Muscle of back (tissue), 13 donors: ENCODE results near the gene DKC1. TPM values are rescaled to one million over a fixed set of nuclear protein-coding genes. Genes with fewer than 3 reads are reported as not detected.

ENCODE experiments used
- DNase-seq, 3 donors: peaks; one replicate each; pipeline versions ENCODE4 v3.0.0 to v3.0.0-alpha.2; 2013
- long read RNA-seq, 9 donors: transcript quantifications; one replicate each; lab custom pipeline, GENCODE V29; 2026
- polyA plus RNA-seq, 10 donors: library from polyadenylated mRNA; unstranded; fragments of 120-200 nt; gene quantifications; one replicate each; pipeline ENCODE4 v1.2.1, GENCODE V29; 2013; ENCODE audit not compliant: insufficient read length in 10 of 10

The DKC1 gene
- polyA plus RNA-seq = 10 to 100 TPM; 29.8 to 46.1 (median 38.4) TPM
- long read RNA-seq, donor 1, transcript DKC1-201 (15 exons, 2,577 nt) = major isoform, 5 of 7 reads
- long read RNA-seq, donor 1, partial matches to known transcripts = 0 of 7 reads
- long read RNA-seq, donor 1, other reads (novel, unspliced or antisense) = 0 of 7 reads
- long read RNA-seq, donor 2, partial matches to known transcripts = 12 of 13 reads
- long read RNA-seq, donor 2, other reads (novel, unspliced or antisense) = 0 of 13 reads
- long read RNA-seq, donor 3 = 0 reads
- long read RNA-seq, donor 4, partial matches to known transcripts = 12 of 12 reads
- long read RNA-seq, donor 4, other reads (novel, unspliced or antisense) = 0 of 12 reads
- long read RNA-seq, donor 5, partial matches to known transcripts = 17 of 23 reads
- long read RNA-seq, donor 5, other reads (novel, unspliced or antisense) = 0 of 23 reads
- long read RNA-seq, donor 6, transcript DKC1-201 (15 exons, 2,577 nt) = major isoform, 10 of 20 reads
- long read RNA-seq, donor 6, partial matches to known transcripts = 8 of 20 reads
- long read RNA-seq, donor 6, other reads (novel, unspliced or antisense) = 0 of 20 reads
- long read RNA-seq, donor 7, transcript DKC1-201 (15 exons, 2,577 nt) = major isoform, 5 of 6 reads
- long read RNA-seq, donor 7, partial matches to known transcripts = 0 of 6 reads
- long read RNA-seq, donor 7, other reads (novel, unspliced or antisense) = 0 of 6 reads
- long read RNA-seq, donor 8, partial matches to known transcripts = 0 of 4 reads
- long read RNA-seq, donor 8, other reads (novel, unspliced or antisense) = 0 of 4 reads
- long read RNA-seq, donor 9 = 0 reads

DNA sequence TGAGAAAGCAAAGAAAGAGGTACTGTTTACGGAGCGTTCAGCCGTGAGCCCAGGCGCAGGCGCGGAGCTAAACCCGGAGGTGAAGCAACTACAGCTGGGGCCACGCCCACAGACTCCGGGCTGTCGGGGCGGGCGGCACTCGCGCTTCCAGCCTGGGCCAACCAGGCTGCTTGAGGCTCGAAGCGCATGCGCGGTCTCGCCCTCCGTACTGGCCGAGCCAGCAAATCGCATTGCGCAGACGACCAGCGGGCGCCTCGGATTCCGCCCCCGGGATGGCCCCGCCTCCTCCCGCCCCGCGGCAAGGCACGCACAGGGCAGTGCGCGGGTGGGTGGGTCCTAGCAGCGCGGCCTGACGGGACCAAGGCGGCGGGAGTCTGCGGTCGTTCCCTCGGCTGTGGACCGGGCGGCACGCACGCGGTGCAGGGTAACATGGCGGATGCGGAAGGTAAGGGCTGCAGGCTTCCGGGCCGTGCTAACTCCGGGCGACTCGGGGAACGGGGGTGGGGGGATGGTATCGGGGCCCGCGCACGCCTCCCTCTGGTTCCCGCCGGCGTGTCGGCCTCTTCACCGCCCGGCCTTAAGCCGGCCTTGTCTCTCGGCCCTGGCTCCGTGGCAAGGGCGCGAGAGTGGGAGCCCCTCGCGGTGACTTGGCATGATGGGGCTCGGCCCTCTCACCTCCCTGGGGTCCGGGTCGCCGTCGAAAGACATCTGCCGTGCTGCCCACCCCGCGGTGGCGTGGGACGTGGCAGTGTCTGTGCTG is at the start of gene DKC1:
TSS of gene DKC1 (plus strand) at position 328 of the 760 bp plus-strand sequence. CDS start at position 430, 102 bp downstream.
- DNase-seq = peak; percentile 94 to 98 (median 94)

DNA sequence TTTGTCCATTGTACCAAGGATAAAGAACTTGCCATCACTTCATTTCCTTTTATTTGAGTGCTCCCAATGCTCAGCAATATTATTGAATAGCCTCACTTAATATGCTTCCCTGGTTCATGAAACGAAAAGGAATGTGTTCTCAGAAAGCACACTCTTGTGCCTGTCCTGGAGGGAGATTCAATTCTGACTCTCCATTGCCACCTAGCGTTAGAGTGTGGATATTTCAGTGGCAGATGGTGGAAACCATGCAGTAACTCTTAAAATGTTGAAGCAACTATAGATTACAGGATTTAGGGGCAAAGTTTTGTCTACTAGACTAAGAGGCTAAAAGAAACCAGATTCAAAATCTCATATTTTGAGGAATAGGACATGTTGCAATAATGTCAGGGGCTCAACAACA is 47.7 kb upstream of the DKC1 start:
- DNase-seq = peak in 2 of 3 donors; percentile 73 to 77

DNA sequence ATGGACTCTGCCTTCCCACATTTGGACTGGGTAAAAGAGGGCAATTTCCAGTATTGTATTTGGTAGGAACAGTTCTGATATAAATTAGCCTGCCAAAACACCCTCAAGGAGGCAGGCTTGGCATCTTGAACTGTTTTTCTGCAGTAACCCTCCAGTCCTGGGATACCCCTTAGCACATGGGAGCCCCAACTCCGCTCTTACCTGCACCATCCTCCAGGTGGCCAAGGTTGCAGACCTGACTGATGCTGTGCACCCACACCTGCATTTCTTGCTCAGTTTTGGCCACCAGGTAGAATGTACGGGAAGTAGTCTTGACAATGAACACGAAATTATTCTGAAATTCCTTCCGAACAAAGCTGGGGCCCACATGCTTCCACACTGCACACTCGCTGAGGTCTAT is 46.8 kb upstream of the DKC1 start:
- no peak for DNase-seq

DNA sequence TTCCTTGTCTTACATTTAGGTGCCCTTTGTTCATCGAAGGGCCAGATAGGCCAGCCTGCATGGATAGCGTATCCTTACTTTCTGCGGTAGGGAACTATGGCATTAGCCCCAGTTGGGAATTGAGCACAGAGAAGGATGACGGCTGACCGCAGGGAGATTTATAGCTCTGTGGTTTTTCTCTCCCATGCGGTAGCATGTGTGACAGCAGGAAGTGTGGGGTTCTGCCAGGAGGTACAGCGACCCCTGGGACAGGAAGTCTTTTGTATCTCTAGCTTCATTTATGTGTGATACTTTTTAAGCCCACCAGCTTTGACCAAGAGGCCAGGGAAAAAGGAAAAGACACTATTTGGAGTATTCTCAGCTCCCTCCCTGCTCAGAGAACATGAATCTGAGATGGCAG is 44.8 kb upstream of the DKC1 start:
- DNase-seq = peak in 1 of 3 donors; percentile 35

DNA sequence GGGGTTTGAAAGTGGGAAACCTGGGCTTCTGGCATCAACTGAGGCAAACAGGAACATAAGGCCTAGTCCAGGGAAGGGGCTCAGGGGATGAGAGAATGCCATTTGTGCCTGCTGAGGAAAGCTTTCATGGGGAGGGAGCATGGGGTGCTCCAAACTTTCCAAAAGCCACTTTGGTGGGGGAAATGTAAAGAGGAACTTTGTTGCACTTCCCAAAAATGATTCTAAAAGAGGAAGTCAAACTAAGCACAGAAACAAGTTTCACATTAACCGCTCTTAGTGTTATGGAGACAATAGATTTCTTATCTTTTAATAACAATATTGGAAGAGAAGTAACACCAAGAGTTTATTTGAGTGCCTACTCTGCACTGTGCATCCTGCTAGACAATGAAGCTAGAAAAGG is 44.0 kb upstream of the DKC1 start:
- DNase-seq = no peak

DNA sequence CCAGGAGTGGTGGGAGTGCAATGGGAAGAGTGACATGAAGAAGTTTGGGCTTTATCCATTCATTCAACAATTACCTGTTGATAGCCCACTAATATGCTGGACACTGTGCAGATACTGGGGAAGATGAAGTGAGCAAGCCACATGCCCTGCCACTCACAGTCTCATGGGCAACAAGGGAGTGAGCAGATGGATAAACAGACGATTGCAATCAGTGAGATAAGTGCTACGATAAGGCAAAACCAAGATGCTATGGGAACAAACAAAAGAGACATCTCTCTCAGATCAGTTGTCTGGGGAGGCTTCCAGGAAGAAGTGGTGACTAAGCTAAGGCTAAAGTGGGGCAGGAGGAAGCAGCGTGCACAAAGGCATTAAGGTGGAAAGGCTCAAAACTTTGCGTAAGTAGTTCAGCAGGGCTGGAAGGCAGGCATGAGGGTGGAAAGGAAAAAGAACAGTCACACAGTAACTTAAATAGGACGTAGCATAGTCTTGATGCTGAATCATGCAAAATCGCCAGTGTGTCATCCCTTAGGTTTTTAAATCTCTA is 43.5 kb upstream of the DKC1 start:
- no peak for DNase-seq

DNA sequence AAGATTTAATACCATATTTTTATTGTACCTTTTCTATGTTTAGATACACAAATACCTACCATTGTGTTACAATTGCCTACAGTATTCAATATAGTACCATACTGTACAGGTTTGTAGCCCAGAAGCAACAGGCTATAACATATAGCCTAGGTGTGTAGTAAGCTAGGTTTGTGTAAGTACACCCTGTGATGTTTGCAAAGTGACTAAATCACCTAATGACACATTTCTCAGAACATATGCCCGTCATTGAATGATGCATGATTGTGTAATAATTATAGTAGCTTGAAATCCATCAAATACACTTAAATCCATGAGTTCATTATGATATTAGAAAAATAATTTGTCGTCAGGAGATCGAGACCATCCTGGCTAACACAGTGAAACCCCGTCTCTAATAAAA is 42.6 kb upstream of the DKC1 start:
- no peak for DNase-seq

DNA sequence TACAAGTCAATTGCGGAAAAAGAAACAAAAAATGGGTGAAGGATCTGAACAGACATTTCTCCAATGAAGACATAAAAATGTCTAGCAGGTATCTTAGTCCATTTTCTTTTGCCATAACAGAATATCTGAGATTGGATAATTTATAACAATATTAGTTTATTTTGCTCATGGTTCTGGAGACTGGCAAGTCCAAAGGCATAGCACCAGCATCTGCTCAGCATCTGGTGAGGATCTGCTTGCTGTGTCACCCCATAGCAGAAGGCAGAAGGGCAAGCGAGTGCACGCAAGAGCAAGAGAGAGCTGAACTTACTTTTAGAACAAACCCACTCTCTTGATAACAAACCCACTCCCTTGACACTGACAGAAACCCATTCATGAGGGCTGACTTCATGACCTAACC is 41.5 kb upstream of the DKC1 start:
- no peak for DNase-seq

DNA sequence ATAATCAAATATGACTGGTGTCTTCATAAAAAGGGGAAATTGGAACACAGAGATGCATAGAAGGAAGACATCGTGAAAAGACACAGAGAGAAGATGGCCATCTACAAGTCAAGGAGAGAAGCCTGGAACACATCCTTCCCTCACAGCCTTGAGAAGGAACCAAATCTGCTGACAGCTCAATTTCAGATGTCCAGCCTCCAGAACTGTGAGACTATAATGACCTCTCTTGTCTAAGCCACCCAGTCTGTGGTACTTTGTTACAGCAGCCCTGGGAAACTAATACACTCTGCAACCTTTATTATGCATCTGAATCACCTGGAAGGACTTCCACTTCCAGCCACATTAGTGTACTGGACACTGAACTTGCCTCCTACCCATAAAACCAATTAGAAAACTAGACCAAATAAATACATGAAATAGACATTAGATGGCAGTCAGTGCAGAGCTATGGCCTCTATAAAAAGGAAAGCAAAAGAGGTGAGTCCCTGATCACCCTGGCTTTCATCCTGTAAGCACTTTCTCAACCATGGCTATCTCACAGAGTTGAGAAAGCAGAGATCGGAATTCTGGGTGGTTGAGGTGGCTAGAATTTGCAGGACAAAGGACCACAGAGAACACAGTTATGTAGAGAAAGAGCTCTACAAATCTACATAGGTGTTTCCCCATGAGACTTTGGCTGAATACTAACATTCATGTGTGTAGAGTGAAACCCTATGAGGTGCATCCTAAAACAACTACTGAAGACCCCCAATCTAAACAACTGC is 37.5 kb upstream of the DKC1 start:
- DNase-seq = no peak

DNA sequence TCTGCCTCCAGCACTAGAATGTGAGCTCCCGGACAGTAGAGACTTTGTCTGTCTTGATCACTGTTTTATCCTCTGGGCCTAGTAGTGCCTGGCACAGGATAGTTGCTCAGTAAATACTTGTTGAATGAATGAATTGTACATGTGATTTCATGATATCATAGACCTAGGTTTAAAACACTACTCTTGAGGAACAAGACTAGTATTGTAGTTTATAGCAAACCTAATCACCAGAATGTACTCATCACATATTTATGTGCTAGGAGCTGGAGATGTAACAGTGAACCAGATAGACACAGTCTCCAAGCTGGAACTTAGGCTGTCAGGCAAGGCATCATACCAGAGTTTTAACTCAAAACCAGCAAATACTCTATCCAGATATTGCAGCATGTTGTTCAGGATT is 35.2 kb upstream of the DKC1 start:
- no peak for DNase-seq

DNA sequence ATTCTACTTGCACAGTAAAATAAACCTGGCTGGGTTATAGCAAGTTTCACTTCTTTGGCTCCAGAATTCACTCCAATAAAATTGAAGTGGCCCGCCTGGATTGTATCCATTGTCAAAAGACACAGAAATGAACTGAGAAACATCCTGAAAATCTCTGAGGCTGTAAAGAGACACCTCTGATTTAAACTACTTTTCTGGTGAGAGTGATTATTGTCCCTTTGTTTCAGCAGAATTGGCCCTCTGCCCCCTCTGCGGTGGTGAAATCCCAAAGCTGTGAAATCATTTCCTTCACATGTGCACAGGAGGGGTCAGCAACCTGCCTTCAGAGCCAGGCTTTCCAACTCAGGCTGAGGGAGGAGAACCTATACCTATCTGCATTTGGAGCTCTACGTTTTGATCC is 34.8 kb upstream of the DKC1 start:
- peak; percentile 56 to 88 (median 79) for DNase-seq

DNA sequence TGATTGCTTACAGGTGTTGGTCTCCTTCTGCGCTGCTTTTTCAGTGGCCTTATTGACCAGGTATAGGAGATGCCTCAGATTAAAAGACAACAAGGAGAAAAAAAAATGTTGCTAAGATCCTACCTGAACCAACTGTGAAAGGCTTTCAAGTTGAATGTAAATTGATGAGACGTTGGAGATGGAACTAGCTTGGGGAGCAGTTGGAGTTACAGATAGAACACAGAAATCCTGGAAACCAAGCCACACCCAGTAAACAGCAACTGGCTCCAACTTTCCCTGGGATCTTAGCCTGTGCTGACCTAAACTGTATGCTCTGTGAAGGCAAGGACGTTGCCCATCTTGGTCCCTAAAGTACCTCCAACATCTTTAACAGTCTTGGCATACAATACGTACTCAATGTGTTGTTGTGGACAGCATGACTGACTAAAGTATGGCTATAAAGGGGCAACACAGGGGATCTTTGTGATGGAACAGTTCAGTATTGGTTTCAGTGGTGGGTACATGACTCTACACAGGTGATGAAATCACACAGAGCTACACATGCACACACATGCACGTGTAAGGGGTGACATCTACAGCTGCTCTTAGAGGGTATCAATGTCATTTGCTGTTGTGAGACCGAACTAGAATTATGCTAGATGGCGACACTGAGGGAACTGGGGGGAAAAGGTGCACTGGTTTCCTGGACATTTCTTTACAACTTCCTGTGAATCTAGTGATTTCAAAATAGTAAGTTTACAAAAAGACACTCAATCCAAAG is 34.1 kb upstream of the DKC1 start:
- peak in 1 of 3 donors; percentile 66 for DNase-seq

DNA sequence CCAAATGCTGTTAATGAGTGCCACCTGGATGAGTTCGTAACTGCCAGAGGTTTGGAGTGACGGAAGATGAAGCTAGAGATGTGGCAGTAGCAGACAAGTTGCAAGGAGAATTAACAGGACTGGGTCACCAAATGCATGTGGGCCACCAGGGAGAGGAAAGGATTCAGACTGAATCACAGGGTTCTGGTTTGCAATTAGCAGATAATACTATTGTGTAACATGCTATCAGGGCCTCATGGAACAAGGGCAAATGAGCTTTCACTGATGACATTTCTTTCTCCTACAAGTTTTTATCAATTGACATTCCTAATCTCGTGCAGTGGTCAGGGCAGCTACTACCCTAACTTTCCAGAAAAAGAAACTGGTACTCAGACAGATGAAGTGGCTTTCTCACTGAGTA is 33.2 kb upstream of the DKC1 start:
- DNase-seq = no peak

DNA sequence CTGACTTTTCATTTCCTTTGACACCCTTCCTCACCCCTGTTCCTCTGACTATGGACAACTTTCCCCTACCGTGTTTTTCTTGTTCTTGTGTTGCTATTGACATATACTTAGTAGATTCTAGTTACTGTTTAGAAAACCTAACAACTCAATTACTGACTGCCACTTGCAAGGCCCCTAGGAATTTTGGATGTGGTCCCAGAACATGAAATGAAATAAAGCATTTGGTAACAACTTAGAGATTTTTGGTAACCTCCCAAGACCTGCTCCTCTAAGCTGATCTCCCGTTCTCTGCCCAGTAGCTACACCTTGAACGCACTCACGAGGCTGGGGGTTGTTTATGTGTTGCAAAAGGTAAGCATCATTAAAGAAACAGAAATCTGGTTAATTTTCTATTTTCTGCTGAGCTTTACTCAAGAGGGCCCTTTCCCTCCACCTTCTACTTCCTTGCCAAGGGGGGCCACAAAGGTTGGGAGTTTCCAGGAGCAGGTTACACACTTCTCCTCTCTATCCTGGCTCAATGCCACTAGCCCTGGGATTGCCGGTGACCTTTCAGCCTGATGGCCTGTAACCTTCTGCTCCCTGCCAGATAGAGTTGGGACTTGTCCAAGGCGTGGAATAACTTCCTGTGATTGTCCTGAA is 32.3 kb upstream of the DKC1 start:
- peak in 2 of 3 donors; percentile 57 to 70 for DNase-seq

DNA sequence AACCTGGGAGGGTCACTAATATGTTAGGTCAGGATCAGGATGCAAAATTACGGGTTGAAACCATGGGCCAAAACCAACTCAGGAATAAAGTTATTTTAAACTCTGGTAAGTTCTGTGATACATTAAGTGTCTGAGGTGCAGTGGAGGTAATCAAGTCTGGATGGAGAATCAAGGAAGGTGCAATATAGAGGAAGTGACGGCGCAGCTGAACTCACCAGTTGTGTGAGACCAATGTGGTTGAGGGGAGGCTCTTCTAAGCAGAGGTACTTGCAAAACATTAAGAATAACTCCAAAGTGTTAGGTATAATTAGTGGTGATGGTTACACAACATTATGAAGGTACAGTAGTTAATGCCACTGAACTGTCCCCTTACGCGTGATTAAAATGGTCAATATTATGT is 31.5 kb upstream of the DKC1 start:
- no peak for DNase-seq

DNA sequence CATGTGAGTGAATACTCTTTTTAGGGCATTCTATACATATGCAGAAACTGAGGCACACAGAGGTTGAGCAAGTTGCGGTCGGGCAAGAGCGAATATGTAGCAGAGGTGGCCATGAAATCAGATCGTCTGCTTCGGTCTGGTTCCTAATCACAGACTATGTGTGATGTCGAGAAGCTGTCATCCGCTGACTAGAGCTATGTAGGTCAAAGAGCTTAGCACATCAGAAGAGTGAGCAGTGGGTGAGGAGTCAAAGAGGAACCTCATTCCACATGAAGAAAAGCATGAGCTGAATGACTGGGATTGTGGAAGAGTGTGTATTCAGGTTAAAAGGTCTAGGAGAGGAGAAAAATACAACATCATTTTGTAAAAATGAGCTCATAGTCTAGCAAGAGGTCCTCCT is 30.8 kb upstream of the DKC1 start:
- no peak for DNase-seq

DNA sequence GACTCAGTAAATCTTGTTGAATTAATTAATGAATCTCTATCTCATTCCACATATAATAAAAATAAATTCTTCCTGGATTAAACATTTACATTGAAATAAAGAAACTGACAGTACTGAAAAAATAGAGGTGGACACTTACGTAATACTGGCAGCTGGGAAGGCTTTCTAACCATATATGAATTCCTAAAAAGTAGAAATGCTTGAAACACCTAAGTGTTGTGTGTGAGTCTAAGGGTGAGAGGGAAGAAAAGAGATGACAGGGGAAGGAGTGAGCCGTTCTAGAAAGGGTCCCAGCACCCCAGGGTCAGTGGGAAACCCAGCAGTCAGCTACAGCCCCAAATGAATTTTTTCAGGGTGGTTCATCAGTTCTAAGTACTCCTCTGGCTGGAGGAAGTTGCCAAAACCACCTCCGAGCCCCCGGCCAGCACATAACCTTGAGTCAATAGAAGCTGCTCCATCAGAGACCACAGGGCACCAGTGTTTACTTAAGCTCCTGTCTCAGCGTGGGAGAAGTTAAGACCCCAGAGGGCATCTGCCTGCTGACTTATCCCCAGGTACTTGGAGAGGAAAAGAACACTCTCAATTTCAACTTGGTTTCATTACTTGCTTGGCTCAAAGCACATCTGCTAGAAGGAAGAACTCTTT is 30.1 kb upstream of the DKC1 start:
- DNase-seq = no peak

DNA sequence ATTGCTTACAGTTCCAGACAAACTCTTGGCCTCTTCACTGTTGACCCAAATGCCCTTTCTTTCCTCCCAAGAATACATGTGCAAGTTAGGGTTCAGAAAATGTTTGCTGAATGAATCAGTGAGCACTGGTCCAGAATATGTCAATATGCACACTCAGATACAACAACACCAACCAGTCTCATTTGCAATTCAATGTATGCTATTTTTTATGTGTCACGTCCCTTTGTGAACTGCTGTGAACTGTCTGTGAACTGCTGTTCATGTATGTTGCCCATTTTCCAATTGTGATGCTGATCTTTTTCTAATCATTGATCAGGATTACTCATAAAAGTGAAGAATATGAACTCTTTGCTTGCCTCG is 29.6 kb upstream of the DKC1 start:
- peak in 1 of 3 donors; percentile 41 for DNase-seq

DNA sequence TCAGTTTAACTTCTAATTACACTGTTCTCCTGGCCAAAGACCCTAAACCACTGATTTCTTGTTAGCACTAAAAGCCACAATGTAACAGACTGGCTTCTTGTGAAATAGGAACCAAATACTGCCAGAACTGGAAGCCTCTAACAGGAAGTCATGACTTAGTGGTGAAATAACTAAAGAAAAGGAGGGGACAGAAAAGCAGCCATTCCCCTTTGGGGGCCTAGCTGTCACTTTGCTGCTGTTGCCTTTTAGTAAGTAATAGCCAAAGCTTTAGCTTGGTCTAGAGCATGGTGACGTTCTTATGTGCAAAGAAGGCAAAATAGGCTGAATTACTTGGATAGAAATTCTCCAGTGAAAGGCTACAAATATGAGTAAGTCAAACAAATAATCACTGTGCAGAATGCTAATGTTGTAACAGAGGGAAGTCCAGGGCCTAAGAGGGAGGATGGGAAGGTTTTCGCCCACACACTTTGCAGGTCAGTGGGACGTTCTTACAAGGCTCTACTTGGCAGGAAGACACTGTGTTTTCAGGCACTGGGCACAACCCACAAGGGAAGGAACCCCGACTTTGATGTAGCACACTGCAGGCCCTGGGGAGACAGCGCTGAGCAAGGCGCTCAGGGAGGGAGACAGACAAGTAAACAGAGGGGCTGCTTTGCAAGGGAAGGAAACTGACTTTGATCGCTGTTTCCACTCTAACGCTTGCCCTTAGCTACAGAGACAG is 28.4 kb upstream of the DKC1 start:
- peak in 1 of 3 donors; percentile 56 for DNase-seq
